GM21381 (cell line): ENCODE results near the gene SURF1.
A peak's percentile ranks its signal among the peaks of the same experiment; 100 is the strongest.

Source experiments
- ATAC-seq: cut with Tn5 transposase; IDR thresholded peaks from one replicate; pipeline ENCODE4 v1.9.1; 2021; ENCODE audit warnings: mild to moderate bottlenecking, moderate library complexity; ENCODE audit not compliant: unreplicated experiment

SURF1 gene

GRCh38 chr9:133366435-133366834 lies 10.1 kb upstream of the SURF1 start:
- no peak for ATAC-seq

GRCh38 chr9:133362359-133363044 lies 6.2 kb upstream of the SURF1 start:
- ATAC-seq, result no peak

- no peak for ATAC-seq
Observed at GRCh38 chr9:133361507-133362092, 5.3 kb upstream of the SURF1 start.

GRCh38 chr9:133360400-133361393 lies 4.4 kb upstream of the SURF1 start:
- ATAC-seq, result no peak

GRCh38 chr9:133359399-133360175 lies 3.3 kb upstream of the SURF1 start:
- ATAC-seq, result no peak

- ATAC-seq, result no peak
Observed at GRCh38 chr9:133357656-133358055, 1.4 kb upstream of the SURF1 start.

- ATAC-seq, result peak; percentile 32
Observed at GRCh38 chr9:133355881-133356357, 368 bp downstream of the SURF1 start.

GRCh38 chr9:133354766-133355165 lies 1.5 kb downstream of the SURF1 start:
- no peak for ATAC-seq

- no peak for ATAC-seq
Observed at GRCh38 chr9:133353548-133353947, 2.7 kb downstream of the SURF1 start.

GRCh38 chr9:133352635-133353340 lies 3.5 kb downstream of the SURF1 start:
- no peak for ATAC-seq

- no peak for ATAC-seq
Observed at GRCh38 chr9:133351908-133352634, 4.2 kb downstream of the SURF1 start.

- no peak for ATAC-seq
Observed at GRCh38 chr9:133351526-133351907, 4.8 kb downstream of the SURF1 start.

GRCh38 chr9:133349965-133350616 lies 6.2 kb downstream of the SURF1 start:
- no peak for ATAC-seq

GRCh38 chr9:133348718-133349573 lies 7.3 kb downstream of the SURF1 start:
- ATAC-seq, result no peak

- peak; percentile 65 for ATAC-seq
Observed at GRCh38 chr9:133347985-133348717, 8.1 kb downstream of the SURF1 start, which contains the start of the genes MED22 and RPL7A. TSS of gene MED22 (minus strand) at chr9:133348131. CDS start at chr9:133346662, 1,469 bp downstream. TSS of gene RPL7A (plus strand) at chr9:133348218. CDS start at chr9:133348244, 26 bp downstream.

- peak; percentile 36 for ATAC-seq
Observed at GRCh38 chr9:133347515-133347984, 8.7 kb downstream of the SURF1 start.
